Measurements from ENCODE around the gene FCRL4.

Gene FCRL4

GRCh38 chr1:157532569-157532968 lies 65.3 kb downstream of the FCRL4 start:
- no peak for FAIRE-seq
- no peak for DNase-seq (ENCODE audit: insufficient read length, low spot score)
- no peak for TF ChIP-seq POLR2A (IDR thresholded peaks at IDR 0.05; ENCODE audit: low read depth, low read length)

- DNase-seq (ENCODE audit: insufficient read length, low spot score), result no peak
- no peak for TF ChIP-seq POLR2A (IDR thresholded peaks at IDR 0.05; ENCODE audit: low read depth, low read length)
- FAIRE-seq, result no peak
Measured at GRCh38 chr1:157523774-157524493, 74.0 kb downstream of the FCRL4 start.
